ENCODE data around the gene COL17A1. TPM values are rescaled to one million over a fixed set of nuclear protein-coding genes. Genes with fewer than 3 reads are reported as not detected.

COL17A1 gene
- polyA plus RNA-seq, 4 donors: 0.49 to 0.65 (median 0.57) TPM

DNA sequence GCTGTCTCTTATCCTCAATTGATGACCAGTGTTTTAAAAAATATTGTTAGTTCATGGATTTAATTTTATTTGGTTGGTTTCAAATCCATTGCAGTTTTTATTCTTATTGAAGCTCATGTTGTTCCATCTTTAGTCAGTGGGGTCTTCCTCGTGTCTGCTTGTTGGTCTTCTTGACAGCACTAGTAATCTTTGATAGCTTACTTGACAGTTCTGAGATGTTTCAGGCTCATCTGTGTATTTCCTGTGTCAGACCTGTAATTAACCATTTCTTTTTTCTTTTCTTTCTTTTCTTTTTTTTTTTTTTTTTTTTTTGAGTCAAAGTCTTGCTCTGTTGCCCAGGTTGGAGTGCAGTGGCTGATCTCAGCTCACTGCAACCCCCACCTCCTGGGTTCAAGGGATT lies 90.5 kb downstream of the COL17A1 start:
- DNase-seq (ENCODE audit: low read depth in 4 of 4, low spot score in 3 of 4): no peak

- DNase-seq (ENCODE audit: low read depth in 4 of 4, low spot score in 3 of 4): no peak
Observed at GRCh38 chr10:103991393-103992128, 94.1 kb downstream of the COL17A1 start.

- no peak for DNase-seq (ENCODE audit: low read depth in 4 of 4, low spot score in 3 of 4)
Observed at GRCh38 chr10:103990531-103990930, 95.1 kb downstream of the COL17A1 start.

DNA sequence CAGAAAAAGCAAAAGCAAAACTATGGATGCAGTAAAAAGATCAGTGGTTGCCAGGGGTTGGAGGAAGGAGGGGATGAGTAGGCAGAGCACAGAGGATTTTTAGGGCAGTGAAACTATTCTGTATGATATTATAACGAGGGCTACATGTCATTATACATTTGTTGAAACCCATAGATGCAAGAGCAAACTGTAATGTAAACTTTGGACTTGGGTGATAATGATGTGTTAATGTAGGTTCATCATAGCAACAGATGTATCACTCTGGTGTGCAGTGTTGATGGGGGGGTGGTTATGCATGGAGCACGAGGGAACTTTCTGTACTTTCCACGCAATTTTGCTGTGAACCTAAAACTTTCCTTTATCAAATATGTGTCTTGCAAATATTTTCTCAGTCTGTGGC lies 95.6 kb downstream of the COL17A1 start:
- no peak for DNase-seq (ENCODE audit: low read depth in 4 of 4, low spot score in 3 of 4)

GRCh38 chr10:103986360-103986759 lies 99.3 kb downstream of the COL17A1 start:
- DNase-seq (ENCODE audit: low read depth in 4 of 4, low spot score in 3 of 4): no peak

- no peak for DNase-seq (ENCODE audit: low read depth in 4 of 4, low spot score in 3 of 4)
Observed at GRCh38 chr10:103985726-103986125, 100.0 kb downstream of the COL17A1 start.

GRCh38 chr10:103983367-103983911 lies 102.2 kb downstream of the COL17A1 start:
- no peak for DNase-seq (ENCODE audit: low read depth in 4 of 4, low spot score in 3 of 4)

- DNase-seq (ENCODE audit: low read depth in 4 of 4, low spot score in 3 of 4): no peak
Observed at GRCh38 chr10:103982639-103983038, 103.0 kb downstream of the COL17A1 start.

Other genes starting within 250 kb of the COL17A1 start
- gene SH3PXD2A, start 230.3 kb downstream of the COL17A1 start, polyA plus RNA-seq (ENCODE audit: insufficient read length in 4 of 4): 100 to 1,000 TPM in 1 of 4 donors, 10 to 100 TPM in 3; 29.1 to 105 (median 31.7) TPM
- 10 to 100 TPM; 15.1 to 27.3 (median 25.6) TPM for gene STN1, start 167.7 kb downstream of the COL17A1 start, polyA plus RNA-seq (ENCODE audit: insufficient read length in 4 of 4)
- 10 to 100 TPM; 45.1 to 73.9 (median 62.5) TPM for gene SLK, start 118.7 kb downstream of the COL17A1 start, polyA plus RNA-seq (ENCODE audit: insufficient read length in 4 of 4)
- 10 to 100 TPM in 3 of 4 donors, 1 to 10 TPM in 1; 8.4 to 11.8 (median 11.2) TPM for gene SFR1, start 36.3 kb upstream of the COL17A1 start, polyA plus RNA-seq (ENCODE audit: insufficient read length in 4 of 4)
- 10 to 100 TPM in 3 of 4 donors, 1 to 10 TPM in 1; 2.5 to 24.9 (median 15.9) TPM for gene CFAP43, start 146.5 kb upstream of the COL17A1 start, polyA plus RNA-seq (ENCODE audit: insufficient read length in 4 of 4)
- 100 to 1,000 TPM in 1 of 4 donors, 10 to 100 TPM in 3; 51.5 to 101 (median 94.1) TPM for gene GSTO1, start 169.0 kb upstream of the COL17A1 start, polyA plus RNA-seq (ENCODE audit: insufficient read length in 4 of 4)
- gene GSTO2, start 183.3 kb upstream of the COL17A1 start, polyA plus RNA-seq (ENCODE audit: insufficient read length in 4 of 4): 10 to 100 TPM; 13.2 to 40.2 (median 27.5) TPM

Measured in left renal pelvis (tissue), 4 donors.